HPDE6-E6E7 (cell line): ENCODE results near the gene IL6R.
A peak's percentile ranks its signal among the peaks of the same experiment; 100 is the strongest.

ENCODE experiments used
- DNase-seq: peaks from one replicate; pipeline ENCODE4 v3.0.0; 2011; ENCODE audit warnings: missing footprints; ENCODE audit errors: extremely low spot score

The IL6R gene

DNA sequence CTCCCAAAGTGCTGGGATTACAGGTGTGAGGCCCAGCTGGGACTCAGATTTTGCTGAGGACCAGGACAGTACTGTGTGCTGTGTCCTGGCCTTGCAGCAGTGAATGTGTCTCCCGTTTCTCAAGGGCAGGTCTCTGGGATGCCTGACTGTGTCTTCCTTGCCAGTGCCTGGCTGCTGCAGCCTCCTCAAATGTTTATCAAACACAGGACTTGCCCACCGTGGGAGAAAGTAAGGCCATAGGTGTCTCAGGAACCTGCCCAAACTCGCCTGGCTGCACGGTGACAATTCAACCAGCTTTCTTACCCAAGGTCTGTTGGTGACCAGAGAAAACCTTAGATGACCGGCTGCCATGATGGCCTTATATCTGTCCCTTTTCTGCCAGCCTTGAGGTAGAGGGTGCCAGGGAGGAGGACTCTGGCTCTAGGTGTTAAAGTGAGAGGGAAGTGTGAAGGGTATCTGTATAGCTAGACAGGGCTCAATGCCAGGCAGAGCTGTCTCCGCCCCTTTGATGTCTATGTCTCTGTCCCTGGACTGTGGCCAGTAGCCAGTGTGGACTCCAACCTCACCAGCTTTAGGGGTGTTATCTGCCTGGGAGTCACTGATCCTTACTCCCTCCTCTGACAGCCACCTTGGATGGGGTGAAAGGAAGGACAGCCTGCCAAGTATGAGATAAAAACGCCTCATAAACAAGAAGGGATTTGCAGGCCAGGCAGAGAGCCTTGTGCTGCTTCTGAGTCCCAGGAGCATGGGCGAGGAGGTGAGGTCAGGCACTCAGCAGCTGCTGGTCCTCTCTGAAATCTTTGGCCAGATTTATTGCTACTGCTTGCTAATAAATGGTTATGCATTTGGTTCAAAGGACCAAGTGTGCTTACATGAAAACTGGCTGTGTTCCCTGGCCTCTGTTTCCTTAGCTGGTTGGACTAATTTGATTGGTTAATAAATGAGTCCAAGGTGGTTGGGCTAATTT is 22.3 kb downstream of the IL6R start:
- DNase-seq = no peak

DNA sequence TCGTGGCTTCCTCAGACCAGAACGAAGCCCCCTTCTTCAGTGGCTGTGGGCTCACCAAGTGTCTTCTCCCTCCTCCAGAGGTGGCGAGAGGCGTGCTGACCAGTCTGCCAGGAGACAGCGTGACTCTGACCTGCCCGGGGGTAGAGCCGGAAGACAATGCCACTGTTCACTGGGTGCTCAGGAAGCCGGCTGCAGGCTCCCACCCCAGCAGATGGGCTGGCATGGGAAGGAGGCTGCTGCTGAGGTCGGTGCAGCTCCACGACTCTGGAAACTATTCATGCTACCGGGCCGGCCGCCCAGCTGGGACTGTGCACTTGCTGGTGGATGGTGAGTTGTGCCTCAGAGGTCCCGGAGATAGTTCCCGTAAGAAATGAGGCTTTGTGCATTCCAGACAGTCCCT is 24.0 kb downstream of the IL6R start:
- no peak for DNase-seq

DNA sequence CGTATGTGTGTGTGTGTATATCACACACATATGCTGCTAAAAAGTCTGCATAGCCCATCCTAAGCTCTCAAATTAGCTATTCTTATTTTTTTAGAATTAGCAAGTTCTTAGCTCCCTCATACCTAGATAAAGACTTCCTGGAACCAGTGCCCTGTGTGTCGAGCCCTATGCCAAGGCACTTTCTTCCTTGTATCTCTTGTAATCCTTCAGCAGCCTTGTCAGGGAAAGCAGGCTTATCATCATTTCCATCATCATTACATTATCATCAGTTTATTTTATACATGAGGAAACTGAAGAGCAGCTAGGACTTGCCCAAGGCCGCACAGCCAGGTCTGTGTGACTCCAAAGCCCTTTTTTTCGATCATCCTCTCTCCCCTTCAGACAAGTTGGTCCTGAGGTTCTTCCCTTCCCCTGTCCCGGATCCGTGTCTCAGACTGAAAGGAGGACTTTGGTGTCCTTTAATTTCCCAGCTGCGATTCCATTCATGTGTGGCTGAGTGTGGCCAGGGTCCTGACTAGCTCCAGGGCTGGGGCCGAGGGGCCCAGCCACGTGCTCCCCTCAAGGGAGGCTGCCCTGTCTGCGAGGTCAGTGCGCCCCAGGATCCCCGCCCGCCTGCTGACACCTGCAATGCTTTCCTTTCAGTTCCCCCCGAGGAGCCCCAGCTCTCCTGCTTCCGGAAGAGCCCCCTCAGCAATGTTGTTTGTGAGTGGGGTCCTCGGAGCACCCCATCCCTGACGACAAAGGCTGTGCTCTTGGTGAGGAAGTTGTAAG is 24.9 kb downstream of the IL6R start:
- no peak for DNase-seq

DNA sequence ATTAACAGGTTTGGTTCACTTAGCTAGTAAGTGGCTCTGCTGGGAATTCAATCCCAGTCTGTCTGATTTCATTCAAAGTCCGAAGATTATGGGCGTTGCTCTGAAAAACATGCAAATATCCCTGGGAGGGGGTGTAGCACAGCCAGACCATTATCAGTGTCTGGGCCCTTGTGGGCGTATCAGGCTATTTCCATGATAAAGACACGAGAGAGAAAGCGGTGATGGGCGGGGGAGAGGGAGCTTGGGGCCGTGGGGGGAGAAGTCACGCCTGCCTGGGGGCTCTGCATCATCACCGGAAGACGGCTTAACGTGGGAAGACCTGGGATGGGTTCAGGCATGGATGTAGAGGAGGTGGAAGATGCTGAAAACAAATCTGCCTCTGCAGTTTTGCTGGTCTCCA is 25.8 kb downstream of the IL6R start:
- DNase-seq = no peak

DNA sequence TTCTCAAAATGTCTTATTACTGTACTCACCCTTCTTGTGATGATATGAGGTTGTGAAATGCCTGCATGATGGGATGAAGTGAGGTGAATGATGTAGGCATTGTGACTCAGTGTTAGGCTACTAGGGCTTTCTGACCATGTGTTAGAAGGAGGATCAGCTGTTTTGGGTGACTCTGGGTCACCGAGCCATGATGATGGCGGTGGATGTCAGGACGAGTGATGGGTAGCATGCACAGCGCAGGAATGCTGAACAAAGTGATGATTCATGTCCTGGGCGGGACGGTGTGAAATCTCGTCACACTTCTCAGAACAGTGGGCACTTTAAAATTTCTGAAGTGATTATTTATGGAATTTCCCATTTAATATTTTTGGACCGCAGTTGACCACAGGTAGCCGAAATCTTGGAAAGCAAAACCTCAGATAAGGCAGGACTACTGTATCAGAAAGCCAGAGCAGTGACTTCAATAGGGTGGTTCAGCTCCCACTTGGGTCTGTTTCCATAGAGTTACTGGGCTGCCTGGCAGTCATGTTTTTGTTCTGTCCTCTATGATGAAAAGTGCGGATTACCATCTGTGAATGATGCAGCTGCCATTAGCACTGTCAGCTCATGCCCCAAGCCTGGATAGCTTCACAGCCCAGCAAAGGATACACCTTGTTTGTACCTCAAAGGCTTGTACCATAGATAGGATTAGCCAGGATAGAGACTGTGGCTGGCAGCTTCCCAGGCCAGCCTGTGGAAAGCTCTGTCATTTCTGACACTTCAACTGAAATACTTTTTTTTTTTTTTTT is 26.6 kb downstream of the IL6R start:
- no peak for DNase-seq

DNA sequence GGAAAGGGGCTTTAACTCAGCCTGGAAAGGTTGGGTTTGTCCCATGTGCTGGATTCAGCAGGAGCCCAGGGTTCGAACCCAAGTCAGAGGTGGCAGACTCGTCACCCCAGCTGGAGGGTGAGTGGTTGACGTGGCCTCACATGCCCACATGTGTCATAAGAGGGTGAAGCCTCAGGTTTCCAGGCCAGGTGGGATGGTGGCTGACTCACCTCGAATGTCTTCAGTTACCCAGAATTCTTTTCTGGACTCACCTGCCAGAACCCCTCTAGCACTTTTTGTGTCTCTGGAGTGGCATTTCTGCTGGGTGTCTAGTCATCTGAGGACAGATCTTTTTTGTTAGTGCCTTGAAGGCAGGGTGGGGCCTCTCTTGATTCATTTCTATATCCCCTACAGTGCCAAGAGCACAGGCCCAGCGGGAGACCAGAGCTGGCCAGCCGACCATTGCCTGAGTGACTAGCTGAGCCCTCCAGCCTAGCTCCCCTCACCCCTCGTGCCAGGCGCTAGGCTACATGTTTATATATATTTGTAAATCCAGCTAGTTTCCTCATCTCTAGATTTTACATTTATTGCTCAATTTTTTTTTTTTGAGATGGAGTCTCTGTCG is 28.1 kb downstream of the IL6R start:
- DNase-seq = peak; percentile 88

DNA sequence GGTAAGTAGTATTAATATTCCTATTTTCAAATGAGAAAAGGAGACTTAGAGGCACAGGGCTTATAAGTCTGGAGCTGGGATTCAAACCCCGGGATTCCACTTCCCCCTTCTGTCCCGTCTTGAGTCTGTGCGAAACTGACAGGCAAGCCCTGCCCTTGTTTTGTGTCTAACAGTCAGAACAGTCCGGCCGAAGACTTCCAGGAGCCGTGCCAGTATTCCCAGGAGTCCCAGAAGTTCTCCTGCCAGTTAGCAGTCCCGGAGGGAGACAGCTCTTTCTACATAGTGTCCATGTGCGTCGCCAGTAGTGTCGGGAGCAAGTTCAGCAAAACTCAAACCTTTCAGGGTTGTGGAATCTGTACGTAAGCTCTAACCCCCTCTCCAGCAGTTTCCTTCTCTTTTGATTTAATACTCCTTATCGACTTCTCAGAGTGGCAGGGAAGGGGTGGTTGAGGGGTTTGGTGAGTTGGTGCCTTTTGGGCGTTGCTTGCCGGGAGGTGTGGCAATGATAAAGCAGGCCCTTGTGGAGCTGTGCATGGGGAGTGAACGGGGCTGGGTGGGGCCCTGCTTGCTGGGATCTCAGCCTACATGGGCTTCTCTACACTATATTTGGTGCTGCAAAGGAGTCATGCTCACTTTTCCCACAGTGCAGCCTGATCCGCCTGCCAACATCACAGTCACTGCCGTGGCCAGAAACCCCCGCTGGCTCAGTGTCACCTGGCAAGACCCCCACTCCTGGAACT is 29.4 kb downstream of the IL6R start:
- DNase-seq = no peak

DNA sequence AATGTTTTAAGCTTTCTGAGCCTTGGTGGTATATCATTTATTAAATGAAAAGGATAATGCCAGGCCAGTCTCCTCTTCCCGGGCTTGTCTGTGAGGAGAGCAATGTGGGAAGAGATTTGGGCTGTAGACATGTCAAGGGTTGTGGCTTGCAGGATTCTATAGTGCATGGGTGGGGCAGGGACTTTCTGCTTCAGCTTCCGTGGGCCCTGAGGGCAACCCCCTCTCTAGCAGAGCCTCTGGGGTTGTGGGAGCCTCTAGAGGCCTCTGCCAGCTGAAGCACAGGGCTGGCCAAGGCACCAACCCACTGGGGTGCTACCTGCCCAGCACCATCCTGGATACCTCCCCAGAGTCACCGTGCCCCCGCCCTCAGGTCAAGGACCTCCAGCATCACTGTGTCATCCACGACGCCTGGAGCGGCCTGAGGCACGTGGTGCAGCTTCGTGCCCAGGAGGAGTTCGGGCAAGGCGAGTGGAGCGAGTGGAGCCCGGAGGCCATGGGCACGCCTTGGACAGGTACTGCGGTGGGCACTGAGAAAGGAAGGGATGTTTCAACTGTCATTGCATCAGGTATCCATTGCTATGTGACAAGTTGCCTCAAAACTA is 30.6 kb downstream of the IL6R start:
- no peak for DNase-seq

DNA sequence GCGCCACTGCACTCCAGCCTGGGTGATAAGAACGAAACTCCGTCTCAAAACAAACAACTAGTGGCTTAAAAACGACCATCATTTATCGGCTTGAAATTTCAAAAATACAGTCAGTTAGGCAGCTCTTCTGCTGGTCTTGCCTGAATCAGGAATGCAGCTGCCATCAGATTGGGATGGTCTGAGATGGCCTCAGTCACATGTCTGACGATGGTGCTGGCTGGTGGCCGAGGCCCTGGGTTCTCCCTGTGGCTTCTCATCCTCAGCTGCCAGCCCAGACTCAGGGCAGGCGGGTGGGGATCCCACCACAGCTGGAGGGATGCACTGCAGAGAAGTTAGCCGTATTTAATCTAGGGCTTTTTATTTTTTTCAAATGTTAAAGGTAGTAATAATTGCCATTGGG is 31.3 kb downstream of the IL6R start:
- DNase-seq = no peak

DNA sequence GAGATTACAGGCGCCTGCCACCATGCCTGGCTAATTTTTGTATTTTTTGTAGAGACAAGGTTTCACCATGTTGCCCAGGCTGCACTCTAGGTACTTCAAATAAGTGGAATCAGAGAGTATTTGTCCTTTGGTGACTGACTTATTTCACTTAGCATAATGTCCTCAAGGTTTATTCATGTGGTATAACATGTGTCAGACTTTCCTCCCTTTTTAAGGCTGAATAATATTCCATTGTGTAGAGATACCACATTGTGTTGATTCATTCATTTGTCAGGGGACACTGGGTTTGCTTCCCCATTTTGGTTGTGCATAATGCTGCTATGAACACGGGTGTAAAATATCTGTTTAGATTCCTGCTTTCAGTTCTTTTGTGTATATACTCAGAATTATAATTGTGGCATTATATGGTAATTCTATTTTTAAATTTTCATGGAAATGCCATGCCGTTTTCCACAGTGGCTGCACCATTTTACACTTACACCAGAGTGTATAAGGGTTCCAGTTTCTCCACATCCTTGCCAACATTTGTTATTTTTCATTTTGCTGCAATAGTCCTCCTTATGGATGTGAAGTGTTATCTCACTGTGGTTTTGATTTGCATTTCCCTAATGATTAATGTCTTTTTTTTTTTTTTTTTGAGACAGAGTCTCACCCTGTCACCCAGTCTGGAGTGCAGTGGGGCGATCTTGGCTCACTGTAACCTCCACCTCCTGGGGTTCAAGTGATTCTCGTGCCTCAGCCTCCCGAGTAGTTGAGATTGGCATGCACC is 35.1 kb downstream of the IL6R start:
- DNase-seq = no peak

DNA sequence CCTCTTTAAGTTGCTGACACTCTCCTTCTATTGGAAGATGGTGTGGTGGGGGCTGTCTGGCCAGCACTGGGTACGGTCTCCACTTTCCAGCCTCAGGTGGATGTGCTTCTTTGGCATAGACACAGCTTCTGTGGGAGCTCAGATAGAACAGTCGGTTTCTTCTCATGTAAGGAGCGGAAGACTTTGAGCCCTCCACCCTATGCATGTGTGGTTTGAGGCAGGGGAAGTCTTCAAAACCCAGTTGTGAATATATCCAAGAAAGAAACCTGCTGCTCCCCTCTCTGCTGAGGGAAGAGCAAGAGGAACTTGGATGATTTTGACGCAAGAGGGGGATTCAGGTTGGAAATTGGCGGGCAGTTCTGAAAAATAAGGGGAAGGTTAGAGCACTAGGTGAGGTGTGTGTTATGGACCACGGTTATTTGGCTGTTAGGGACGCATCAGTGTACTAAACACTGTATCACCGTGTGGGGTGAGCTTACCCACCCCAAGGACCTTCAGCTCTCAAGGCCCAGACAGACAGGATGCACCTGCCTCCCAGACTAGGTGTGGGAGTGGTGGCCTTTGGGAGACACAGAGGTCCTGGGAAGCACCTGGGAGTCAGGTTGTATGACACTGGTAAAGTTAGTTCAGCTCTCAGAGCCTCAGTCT is 36.2 kb downstream of the IL6R start:
- DNase-seq = no peak

DNA sequence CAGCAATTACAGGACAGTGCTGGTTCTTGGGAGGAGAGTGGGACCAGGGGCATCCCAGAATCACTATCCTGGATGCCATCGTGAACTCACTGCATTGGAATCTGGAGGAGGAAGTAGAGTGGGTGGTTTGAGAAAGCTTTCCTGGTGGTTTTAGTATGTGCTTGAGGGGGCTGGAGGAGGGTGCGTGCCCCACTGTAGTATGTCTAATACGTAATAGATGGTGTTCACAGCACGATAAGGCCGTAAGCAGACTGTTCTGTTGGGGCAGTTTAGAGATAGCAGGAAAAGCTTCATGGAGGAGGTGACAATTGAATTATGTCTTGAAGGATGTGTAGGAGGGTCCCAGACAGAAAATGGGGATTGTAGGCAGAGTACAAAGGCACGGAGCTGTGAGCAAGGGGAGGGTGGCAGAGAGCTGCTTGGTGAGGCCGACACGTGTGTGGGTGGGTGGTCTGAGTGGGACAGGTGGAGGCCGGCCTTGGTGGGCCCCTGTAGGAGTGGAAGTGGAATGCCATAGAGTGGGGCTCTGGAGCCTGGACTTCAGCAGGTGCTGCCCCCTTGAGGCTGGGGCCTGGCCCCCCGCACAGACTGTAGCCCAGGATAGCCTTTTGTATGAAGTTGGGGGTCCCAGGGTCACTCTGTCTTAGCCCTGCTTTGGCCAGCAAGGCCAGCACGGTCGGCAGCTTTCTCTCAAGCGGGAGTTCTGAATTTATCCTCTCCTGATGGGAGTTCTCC is 37.0 kb downstream of the IL6R start:
- DNase-seq = no peak

DNA sequence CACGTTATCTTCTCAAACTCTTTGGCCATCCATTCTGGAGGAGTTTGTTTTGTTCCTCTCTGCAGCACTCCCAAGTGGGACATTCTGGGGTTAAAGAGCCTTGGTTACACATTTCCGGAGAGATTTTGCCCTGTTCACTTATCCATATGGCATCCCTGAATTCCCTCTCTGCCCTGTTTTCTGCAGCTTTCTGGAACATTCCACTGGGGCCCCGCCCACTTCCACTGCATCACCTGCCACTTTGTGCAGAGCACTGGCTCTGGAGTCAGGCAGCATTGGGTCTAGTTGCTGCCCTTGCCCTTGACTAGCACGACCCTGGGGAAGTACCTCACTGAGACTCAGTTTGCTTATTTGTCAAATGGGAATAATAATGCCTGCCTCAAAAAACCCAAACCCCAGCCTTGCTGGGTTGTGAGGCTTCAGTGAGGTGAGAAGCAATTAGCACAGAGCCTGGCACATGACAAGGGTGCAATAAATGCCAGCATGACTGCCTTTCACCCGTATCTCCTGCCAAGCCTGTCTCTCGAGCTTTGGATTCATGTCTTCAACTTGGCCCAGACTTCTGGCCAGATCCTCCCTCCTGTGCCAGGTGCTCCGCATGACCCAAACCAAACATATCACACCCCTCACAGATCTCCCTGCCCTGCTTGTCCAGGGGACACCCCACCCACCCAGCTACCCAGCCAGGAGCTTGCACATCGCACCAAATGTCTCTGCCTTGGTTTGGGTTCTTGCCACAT is 38.3 kb downstream of the IL6R start:
- DNase-seq = no peak

DNA sequence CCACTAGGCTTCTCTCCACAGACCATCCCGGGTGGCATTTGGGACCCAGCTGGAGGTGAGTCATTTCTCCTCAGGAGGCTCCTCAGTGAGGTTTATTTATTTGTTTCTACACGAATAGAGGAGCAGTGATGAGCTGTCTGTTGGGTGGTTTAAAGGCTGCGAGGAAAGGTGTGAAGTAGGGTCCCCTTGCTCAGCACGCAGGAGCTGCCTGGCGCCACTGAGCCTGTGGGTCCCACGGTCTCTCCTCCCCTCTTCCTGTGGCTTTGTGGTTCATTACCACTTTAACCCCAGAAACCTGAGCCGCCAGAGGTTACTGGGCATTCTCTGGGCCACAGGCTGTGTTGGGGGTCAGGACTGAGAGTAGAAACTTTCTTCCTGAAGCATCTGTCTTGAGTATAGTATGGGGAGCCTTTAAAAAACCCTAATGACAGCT is 39.9 kb downstream of the IL6R start:
- DNase-seq = no peak

DNA sequence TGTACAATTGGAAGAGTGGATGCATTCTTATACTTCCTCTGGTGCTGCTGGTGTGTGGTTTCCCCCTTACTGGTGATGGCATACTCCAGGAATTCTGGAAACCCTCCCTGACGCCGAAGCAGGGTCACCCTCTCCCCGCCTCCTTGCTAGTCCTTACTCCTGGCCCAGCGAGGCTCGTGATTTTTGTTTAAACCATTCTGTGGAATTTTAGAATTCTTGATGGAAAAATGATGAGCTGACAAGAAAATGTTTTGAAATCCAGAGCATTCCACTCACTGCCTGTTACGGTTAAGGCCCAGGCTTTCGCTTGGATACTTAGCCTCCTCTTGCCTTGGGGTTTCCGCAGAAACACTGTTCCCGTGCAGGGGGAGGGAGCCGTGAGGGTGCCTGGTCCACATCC is 41.1 kb downstream of the IL6R start:
- DNase-seq = no peak

DNA sequence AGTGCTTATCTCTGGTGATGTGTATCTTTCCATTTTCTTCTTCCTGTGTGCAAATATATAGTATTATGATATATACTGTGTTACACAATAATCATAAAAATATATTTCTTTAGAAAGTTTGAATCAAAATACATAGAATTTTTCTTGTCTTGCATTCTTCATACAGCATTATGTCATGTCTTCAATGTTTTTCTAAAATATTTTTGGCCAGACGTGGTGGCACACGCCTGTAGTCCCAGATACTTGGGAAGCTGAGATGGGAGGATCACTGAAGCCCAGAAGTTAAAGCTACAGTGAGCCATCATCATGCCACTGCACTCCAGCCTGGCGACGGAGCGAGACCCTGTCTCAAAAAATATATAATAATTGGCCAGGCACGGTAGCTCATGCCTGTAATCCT is 41.6 kb downstream of the IL6R start:
- no peak for DNase-seq

DNA sequence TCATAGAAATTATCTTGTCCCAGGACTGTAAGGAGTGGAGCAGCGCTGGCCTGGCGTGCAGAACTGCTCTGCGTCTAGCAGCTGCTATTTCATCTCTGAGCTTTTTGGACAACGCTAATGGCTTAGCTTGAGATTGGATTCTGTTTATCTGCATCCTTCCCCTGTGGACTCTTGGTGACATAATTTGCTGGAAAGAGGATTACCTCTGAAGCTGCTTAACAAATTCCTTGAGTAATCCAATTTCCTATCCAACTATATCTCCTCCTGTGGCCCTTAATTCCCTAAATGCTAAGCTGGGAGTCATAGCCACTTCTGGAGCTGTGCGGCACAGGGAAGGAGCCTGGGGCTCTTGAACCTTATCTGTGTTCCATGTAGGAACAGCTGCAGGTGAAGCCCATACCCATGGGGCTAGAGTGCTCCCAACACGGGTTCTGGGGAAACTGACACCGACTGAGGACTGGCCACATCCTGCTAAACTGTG is 43.2 kb downstream of the IL6R start:
- no peak for DNase-seq

DNA sequence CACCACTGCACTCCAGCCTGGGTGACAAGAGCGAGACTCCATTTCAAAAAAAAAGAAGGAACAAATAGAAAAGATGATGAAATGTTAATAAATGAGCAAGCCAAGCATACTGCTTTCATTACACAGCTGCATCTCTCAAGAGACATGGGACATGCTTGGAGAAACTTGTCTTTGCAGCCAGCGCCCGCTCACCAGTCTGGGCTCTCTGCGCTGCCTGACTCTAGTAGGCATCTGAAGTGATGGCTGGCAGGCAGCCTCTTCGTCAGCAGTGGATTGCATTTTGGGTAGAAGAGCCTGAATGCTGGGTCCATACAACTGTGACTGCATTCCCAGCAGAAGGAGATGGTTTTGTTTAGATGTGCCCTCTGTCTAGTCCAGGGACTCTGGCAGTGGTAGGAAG is 48.0 kb downstream of the IL6R start:
- no peak for DNase-seq
